GM23248 (cell line): ENCODE results near the gene PHEX.

Source experiments
- EZH2 ChIP-seq: fragments of 200-600 bp; sonication (generic); IDR thresholded peaks from 2 replicates; pipeline ENCODE4 v1.6.1; 2018; ENCODE audit warnings: antibody characterized with exemption, mild to moderate bottlenecking; ENCODE audit not compliant: insufficient read depth, poor library complexity, severe bottlenecking
- EZH2phosphoT487 ChIP-seq: fragments of 200-600 bp; sonication (generic); IDR thresholded peaks from 2 replicates; pipeline ENCODE4 v1.6.1; 2018; ENCODE audit warnings: antibody characterized with exemption, moderate library complexity, mild to moderate bottlenecking, low read depth; ENCODE audit not compliant: insufficient read depth

GRCh38 chrX:21986596-21986995, 45.5 kb upstream of the PHEX start:
- no peak for TF ChIP-seq EZH2
- TF ChIP-seq EZH2phosphoT487 = no peak
